ENCODE data around the gene TCF3. TPM values are rescaled to one million over a fixed set of nuclear protein-coding genes. Genes with fewer than 3 reads are reported as not detected.

TCF3 gene
- total RNA-seq, 1 donor from 2014 or later: 83.0 TPM

DNA sequence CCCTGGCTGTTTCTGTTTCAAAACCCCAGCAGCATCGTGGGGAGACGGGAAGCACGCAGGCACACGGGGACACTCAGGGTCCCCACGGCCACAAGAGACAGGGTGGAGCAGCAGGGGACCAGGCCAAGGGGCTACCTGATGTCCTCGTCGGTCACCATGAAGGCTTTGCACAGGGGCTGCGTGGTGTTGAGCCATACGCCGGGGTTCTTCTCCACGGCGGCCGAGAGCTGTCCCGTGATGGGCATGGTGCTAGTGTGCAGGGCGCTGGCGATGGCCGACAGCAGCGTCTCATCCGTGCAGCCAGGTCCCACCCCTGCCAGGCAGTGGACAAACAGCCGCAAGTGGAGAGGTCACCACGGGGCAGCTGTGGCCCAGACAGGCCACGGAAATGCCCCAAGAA, 71.5 kb downstream of the TCF3 start:
- DNase-seq (ENCODE audit: low spot score): no peak

DNA sequence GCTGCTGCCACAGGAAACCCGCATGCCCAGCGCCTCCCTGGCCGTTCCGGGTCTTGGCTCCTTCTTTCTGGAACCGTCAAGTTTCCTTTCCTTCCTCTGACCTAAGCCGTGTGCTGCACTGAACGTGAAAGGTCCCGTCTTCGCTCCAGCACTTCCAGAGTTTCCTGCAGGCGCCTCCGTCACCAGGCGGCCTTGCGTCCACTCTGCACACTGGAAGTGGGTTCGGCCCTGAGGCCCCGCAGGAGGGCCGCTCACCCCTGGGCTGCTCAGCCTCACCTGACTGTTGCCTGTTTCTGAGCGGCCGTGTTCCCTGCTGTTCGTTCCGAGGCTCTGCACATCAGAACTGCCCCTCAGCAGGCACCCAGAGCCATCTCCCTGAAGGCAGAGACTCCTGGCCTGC, 72.0 kb downstream of the TCF3 start:
- DNase-seq (ENCODE audit: low spot score): no peak

DNA sequence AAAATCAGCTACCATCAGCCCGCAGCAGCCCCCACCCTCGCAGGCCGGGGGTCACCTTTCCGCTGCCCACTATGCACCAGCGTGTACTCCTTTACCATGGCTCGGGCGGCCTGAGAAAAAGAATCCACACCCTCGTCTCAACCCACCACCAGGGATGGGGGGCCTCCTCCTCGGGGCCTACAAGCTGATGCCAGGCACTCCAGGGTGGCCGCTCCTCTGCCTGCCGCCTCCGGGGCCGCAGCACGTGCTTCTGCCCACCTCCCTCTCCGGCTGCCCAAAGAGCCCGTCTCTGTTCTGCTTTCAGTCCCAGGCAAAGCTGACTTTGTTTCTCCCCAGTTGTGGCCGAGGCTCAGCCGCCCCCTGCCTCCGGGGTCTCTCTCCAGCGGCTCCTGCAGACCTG, 73.2 kb downstream of the TCF3 start:
- no peak for DNase-seq (ENCODE audit: low spot score)

DNA sequence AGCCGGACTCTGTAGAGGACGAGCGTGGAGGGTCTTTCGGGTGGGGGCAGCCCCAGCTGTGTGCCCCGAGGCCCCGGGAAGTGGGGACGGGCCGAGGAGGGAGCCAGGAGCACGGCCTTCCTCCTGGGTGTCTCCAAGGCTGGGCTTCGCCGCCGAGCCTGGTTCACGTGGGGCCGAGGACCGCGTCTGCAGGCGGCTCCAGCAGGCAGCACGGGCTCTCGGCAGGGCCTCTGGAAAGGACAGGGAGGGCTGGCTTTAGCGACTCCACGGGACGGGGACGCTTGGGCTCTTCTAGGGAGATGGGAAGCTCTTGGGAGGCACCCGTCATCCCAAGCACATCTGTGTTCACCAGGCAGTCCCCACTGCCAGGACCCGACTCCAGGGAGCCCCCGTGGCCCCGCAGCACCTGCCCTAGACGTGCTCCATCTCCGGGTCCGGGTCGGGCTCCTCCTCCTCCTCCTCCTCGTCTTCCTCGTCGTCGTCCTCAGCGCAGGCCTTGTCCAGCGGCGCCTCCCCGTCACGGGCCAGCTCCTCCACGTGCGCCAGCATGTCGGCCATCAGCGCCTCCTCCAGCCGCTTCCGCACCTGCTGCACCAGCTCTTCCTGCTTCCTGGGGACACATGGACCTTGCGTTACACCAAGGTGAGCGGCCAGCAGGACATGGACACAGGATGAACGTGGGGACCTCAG, 74.3 kb downstream of the TCF3 start:
- DNase-seq (ENCODE audit: low spot score): no peak

DNA sequence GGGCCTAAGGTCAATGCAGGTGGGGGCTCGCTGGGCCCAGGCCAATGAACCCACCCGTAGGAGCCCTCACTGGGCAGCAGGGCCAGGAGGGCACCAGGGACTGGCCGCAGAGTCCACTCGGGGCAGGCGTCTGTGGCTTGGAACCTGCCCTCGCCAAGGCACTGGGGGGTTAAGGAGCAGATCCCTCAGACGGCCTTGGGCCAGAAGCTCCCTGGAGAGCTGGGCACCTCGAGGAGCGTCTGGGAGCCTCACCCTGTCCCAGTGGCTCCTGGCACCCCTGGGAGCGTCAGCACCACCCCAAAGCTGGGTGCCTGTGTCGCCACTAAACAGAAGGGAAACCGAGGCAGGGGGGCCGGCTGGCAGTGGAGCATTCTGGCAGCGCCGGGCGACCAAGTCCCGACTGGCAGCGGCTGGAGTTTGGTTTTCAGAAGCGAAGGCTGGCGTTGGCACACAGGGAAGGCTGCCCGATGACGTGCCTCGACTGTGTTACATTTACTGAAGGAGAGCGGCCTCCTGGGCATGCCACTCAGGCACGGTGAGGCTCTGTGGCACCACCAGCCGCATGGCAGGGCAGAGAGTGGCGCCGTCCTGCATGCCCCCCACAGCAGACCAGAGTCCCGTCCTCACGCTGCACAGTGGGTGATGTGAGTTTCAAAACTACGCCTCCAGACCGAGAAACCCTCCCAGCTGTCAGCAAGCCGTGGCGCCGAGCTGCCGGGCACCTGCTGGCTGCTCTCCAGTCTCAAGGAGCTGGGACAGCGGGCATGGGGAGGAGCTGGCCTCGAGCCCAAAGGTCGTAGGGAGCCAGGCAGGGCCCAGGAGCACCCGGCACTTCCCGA, 75.1 kb downstream of the TCF3 start:
- no peak for DNase-seq (ENCODE audit: low spot score)

DNA sequence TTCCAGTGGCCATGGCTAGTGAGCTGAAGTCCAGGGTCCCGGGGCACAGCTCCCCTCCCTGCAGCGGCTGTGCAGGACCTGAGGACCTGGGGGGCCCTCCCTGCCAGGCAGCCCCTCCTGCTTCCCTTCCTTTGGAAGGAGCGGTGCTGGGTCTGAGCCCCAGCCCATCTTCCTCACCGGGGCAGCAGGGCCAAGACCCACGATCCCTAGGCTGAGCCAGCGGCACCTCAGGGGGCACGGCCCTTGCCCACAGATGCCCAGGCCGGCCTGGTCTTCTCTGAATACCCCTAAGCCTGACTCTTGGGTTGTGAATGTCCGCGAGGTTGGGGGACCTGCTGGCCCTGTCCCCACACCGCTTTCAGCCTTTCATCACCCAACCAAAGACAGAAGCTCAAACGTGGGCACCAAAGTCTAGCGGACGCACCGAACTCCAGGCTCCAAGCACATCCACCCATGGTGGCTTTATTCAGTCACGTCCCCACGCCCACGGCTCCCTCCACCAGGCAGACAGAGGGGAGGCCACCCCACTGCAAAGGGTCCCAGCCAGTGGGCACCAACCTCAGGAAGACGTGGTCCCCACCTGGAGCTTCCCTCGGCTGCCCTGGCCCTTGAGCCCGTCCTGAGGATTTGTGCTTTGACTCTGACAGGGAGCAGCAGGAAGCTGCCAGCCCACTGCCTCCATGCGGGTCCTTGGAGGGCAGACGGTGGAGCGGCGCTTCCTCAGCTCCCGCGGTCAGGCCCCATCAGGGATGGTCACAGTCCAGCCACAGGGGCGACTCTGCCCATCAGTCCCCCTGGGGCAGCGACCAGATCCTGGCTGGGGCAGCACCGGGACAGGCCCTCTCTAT, 75.9 kb downstream of the TCF3 start:
- DNase-seq (ENCODE audit: low spot score): no peak

DNA sequence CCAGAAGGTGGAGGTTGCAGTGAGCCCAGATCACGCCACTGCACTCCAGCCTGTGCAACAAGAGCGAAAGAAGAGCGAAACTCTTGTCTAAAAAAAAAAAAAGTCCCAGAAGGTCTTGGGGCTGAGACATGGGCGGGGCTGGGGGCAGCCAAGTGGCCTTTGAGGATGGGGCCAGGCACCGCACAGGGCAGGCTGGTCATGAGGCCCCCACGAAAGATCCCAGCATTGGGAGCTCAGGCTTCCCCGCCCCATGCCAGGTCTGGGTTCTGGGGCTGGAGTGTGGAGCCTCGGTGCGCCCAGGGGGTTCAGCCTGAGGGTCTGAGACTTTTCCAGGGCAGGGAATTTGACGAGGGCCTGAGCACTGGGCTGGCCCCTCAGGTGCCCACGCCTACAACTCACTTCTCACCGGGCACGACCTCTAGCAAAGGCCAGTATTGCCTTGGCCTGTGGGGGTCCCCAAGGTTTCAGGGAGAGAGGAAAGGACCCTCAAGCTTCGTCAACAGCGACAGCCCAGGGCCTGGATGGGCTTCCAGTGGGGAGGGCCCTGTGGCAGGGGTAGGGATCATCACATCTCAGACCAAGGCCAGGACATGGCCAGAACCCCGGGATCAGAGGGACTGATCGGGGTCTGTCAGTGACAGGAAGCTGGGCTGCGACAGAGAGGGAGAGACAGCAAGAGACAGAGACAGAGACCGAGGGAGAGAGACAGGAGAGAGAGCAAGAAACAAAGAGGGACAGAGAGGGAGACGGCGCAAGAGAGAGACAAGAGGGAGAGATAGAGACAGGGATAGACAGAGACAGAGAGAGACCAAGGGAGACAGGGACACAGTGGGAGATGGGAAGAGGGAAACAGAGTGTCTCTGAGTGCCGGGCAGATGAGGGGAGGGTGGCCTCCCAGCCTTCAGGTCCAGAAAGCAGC, 76.8 kb downstream of the TCF3 start:
- DNase-seq (ENCODE audit: low spot score): no peak

DNA sequence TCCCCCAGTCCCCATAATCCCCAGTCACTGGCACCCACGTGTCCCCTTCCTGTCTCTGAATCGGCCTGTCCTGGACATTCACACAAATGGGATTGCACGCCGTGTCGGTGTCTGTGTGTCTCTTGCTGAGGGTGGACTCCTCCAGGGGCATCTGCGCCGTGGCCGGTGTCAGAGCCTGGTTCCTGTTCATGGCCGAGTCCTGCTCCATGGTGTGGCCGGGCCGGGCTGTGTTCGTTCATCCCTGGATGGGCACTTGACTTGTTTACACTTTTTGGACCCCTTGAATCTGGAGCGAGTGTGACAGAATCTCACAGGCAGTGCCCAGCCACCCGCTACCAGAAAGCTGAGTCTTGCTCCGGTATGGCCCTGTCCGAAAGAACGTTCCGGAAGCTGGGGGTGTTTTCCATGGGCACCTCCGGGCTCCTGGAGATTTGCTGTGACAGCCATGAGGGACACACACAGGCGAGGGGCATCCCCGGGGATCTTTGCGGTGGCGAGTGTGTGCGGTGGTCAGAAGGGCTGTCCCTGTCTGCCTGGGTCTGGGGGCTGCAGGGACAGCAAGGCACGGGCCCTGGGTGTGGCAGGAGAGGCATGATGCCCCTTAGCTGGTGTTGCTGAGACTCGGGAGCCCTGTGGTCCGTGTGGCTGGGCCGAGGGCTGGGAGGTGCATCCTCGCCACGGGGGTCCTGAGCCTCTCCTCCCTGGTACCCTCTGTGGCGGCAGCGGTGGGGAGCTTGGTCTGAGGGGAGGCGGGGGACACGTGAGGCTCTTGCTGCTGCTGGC, 77.9 kb downstream of the TCF3 start:
- no peak for DNase-seq (ENCODE audit: low spot score)

DNA sequence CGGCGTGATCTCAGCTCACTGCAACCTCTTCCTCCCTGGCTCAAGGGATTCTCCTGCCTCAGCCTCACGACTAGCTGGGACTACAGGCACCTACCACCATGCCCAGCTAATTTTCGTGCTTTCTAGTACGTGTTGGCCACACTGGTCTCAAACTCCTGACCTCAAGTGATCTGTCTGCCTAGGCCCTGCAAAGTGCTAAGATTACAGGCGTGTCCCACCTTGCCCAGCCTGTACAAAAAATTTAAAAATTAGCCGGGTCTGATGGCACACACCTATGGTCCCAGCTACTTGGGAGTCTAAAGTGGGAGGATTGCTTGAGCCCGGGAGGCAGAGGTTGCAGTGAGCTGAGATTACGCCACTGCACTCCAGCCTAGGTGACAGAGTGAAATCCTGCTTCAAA, 79.6 kb downstream of the TCF3 start:
- DNase-seq (ENCODE audit: low spot score): no peak

DNA sequence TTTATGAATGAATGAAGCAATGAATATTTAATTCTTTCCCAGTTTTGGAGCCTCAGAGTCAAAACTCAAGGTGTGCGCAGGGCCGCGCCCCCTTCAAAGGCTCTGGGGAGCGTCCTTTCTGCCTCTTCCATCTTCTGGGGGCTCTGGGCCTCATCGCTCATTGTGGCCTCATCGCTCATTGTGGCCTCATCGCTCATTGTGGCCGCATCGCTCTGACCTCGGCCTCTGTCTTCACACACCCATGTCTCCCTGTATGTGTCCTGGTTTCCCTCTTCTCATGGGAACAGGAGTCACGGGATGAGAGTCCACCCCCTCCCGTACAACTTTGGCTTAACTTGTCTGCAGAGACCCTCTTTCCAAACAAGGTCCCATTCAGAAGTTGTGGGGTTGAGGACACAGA, 81.1 kb downstream of the TCF3 start:
- DNase-seq (ENCODE audit: low spot score): no peak

DNA sequence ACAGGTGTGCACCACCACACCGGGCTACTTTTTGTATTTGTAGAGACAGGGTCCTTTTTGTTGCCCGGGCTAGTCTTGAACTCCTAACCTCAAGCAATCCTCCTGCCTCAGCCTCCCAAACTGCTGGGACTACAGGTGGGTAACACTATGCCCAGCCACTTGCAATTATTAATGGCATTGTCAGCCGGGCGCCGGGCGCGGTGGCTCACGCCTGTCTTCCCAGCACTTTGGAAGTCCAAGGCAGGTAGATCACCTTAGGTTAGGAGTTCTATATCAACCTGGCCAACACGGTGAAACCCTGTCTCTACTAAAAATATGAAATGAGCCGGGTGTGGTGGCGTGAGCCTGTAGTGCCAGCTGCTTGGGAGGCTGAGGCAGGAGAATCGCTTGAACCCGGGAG, 81.6 kb downstream of the TCF3 start:
- DNase-seq (ENCODE audit: low spot score): no peak

DNA sequence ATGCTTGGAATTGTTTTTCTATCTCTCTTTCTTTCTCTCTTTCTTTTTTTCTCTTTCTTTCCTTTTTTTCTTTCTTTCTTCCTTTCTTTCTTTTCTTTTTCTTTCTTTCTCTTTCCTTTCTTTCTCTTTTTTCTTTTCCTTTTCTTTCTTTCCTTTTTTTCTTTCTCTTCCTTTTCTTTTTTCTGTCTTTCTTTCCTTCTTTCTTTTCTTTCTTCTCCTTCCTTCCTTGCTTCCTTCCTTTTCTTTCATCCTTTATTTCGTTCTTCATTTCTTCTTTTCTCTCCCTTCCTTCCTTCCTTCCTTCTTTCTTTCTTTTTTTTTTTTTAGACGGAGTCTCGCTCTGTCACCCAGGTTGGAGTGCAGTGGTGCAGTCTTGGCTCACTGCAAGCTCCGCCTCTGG, 82.4 kb downstream of the TCF3 start:
- DNase-seq (ENCODE audit: low spot score): no peak

DNA sequence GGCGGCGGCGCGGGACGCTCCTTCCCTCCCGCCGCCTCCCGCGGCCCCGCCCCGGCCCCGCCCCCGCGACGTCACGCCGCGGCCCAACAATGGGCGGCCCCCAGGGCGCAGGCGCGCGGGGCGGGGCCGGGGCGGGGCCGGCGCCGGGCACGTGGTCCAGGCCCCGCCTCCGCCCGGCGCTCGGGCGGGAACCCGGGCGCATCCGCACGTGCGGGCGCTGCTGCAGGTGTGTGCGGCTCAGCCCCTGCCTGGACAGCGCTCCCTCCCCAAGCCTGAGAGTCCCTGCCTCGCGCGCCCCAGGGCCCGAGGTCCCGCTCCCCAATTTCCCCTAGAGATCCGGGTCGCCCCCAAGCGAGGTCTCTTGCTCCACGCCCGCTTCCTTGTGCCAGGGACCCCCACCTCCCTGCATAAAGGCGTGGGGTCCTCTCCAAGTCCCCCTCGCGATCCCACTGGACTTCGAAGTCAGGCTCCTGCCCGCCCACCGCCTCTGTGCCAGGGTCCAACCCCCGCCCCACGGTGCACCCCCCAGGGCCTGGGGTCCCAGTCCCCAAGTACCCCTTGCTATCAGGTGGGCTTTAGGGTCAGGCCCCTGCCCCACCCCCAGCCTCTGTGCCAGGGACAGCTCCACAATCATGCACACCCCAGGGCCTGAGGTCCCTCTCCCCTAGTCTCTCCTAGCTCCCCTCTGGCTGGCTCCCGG, 83.9 kb downstream of the TCF3 start, which contains the start of gene MEX3D:
MEX3D (minus strand) TSS at position 6 of the 700 bp plus-strand sequence. CDS start 267 bp downstream, outside the sequence.
- peak; percentile 78 for DNase-seq (ENCODE audit: low spot score)

DNA sequence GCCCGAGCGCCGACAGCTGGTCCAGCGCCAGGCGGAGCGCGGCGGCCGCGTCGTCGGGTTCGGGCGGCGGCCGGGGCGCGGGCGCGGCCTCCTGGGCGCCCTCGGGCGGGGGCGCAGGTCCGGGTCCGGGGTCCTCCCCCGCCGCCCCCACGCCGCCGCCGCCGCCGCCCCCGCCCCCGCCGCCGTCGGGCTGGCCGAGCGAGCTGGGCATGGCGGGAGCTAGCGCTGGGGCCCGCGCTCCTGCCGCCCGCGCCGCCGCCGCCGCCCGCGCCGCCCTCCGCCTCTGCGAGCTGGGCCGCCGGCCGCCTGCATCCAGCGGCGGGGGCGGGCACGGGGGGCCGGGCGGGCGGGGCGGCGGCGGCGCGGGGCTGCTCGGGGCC, 84.6 kb downstream of the TCF3 start:
- no peak for DNase-seq (ENCODE audit: low spot score)

DNA sequence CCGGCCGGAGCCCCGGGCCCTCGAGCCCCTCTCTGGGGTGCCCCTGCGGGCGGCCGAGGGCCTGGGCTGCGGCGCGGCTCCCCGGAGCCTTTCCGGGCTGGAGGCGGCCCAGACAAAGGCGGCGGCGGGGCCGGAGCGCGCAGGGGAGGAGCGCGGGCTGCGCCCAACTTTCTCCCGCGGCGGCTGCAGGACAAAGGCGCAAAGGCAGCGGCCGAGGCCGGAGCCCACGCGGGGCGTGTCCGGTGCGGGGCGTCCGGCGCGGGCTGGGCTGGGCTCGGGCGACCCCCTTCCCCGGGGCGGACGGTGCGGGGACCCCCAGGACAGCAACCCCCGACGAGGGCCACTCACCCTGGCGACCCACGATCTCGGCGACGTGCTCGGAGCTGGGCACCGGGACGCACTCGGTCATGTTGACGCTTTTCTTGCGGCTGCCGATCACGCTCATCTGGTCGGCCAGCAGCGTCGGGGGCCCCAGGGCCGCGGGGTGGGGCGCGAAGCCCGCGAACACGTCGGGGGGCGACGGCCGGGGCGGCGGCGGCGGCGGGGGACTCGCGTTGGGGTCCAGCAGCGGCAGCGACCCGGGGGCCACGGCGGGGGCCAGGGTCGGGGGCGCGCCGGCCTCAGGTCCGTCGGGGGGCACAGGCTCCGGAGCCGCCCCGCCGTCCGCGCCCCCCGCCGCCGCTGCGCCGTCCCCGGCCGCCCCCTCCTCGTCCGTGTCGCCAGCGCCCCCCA, 85.1 kb downstream of the TCF3 start:
- DNase-seq (ENCODE audit: low spot score): no peak

DNA sequence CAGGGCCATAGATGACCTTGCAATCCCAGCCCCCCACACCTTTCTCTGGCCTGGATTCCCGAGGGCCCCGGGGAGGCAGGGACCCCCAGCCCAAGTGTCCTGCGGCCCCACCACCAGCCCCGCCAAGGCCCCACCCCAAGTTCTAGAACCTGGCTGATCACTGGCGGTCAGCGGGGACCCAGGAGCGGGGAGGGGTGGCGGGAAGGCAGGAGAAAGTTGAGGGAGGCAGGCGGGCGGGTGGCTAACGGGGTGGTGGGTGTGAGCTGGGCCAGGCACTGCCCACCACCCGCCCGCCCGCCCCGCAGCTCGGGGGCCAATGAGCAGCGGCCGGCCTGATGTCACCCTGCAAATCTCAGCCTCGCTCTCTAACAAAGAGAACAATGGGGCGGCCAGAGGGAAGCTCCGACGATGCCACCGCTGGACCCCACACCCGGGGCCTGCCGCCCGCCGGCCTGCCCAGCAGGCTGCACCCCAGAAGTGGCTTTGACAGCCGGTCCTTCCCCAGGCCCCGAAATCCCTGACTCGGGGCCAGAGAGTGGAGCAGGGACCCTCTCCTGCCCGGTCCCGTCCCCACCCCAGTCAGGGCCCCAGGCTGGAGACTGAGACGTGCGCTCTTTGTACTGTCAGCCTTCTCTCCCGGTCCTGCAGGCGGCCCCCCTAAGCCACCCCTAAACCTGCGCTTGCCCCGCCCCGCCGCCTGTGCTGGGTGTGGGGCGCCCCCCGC, 85.9 kb downstream of the TCF3 start:
- peak; percentile 76 for DNase-seq (ENCODE audit: low spot score)

DNA sequence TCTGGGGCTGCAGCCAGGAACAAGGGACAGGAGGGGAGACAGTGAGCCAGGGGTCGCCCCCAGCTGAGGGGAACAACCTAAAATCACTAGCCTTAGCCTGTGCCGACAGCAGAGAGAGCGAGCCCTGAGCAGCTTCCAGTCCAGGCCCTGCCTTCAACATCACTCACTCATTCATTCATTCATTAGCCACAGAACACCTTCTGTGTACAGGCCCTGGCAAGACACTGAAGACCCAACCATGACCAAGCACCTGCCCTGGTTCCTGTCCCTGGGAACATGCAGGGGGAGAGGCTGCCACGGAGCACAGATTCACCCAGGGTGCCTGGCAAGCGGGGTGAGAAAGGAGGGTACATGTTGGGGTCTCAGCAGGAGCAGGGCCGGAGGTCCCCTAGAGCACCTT, 89.2 kb downstream of the TCF3 start:
- no peak for DNase-seq (ENCODE audit: low spot score)

DNA sequence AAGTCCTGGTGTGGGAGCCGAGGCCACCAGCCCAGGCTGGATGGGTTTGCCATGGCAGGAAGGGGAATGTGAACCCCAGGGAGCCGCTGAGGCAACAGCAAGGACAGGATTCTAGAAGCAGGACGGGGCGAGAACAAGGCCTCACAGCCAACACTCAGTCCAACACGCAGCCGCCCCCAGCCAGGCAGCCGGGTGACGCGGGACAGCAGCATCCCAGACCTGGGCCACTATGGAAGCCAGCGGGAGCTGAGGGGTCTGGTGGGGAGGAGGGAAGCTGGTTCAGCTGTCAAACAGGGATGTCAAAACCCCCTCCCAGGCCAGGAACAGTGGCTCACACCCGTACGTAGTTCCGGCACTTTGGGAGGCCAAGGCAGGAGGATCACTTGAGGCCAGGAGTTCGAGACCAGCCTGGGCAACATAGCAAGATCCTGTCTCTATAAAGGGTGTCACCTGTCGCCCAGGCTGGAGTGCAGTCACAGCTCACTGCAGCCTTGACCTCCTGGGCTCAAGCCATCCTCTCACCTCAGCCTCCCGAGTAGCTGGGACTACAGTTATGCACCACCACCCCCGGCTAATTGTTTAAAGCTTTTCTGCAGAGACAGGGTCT, 91.1 kb downstream of the TCF3 start:
- DNase-seq (ENCODE audit: low spot score): no peak

Measured in mucosa of gallbladder (tissue), 1 donor.